HepG2 (cell line): ENCODE data around the gene CPXM1. TPM values are rescaled to one million over a fixed set of nuclear protein-coding genes. Genes with fewer than 3 reads are reported as not detected.

ENCODE experiments used
- ATF1 ChIP-seq: IDR thresholded peaks from 2 replicates; pipeline ENCODE4 v1.6.1; 2016; ENCODE audit warnings: mild to moderate bottlenecking, control low read depth
- BRD4 ChIP-seq: sonication (generic); formaldehyde crosslinking; IDR thresholded peaks from 2 replicates; pipeline ENCODE4 v1.4.0; 2020; ENCODE audit warnings: missing genetic modification reagents
- CHCHD3 ChIP-seq: sonication (generic); formaldehyde crosslinking; IDR thresholded peaks from 2 replicates; pipeline ENCODE4 v1.8.0; 2022; ENCODE audit warnings: mild to moderate bottlenecking, missing genetic modification reagents, moderate library complexity
- HNF1B ChIP-seq: sonication (generic); formaldehyde crosslinking; IDR thresholded peaks from 2 replicates; pipeline ENCODE4 v1.5.1; 2020; ENCODE audit warnings: mild to moderate bottlenecking, moderate library complexity, missing genetic modification reagents
- NPAS2 ChIP-seq: sonication (generic); formaldehyde crosslinking; IDR thresholded peaks from 2 replicates; pipeline ENCODE4 v1.8.0; 2022; ENCODE audit warnings: mild to moderate bottlenecking, missing genetic modification reagents, borderline replicate concordance
- NR2F6 ChIP-seq, 2 experiments: IDR thresholded peaks; 2 replicates each; pipeline ENCODE4 v1.6.1; 2016; ENCODE audit warnings: antibody characterized with exemption in 1 of 2, mild to moderate bottlenecking in 1 of 2
- REXO4 ChIP-seq: sonication (generic); formaldehyde crosslinking; IDR thresholded peaks from 2 replicates; pipeline ENCODE4 v1.8.0; 2022; ENCODE audit warnings: missing genetic modification reagents, mild to moderate bottlenecking, borderline replicate concordance
- SIN3B ChIP-seq: fragments of 150-350 bp; IDR thresholded peaks from 2 replicates; pipeline ENCODE4 v1.6.1; 2014; ENCODE audit warnings: low read length
- SOX5 ChIP-seq: IDR thresholded peaks from 2 replicates; pipeline ENCODE4 v1.6.1; 2016; ENCODE audit warnings: borderline replicate concordance
- TAF15 ChIP-seq: fragments of 200-400 bp; formaldehyde crosslinking; IDR thresholded peaks from one replicate; pipeline ENCODE4 v1.6.1; 2018; ENCODE audit warnings: mild to moderate bottlenecking, low read depth, low read length; ENCODE audit not compliant: poor library complexity, severe bottlenecking
- TRIM24 ChIP-seq: sonication (generic); formaldehyde crosslinking; IDR thresholded peaks from 2 replicates; pipeline ENCODE4 v1.8.0; 2022; ENCODE audit warnings: mild to moderate bottlenecking, missing genetic modification reagents
- ZBTB33 ChIP-seq: sonication (generic); formaldehyde crosslinking; IDR thresholded peaks from 2 replicates; pipeline ENCODE4 v1.4.0; 2020; ENCODE audit warnings: missing genetic modification reagents
- ZIK1 ChIP-seq: sonication (generic); formaldehyde crosslinking; IDR thresholded peaks from 2 replicates; pipeline ENCODE4 v1.5.0; 2020; ENCODE audit warnings: mild to moderate bottlenecking, low read depth, missing genetic modification reagents, borderline replicate concordance
- ZNF251 ChIP-seq: sonication (generic); formaldehyde crosslinking; IDR thresholded peaks from 2 replicates; pipeline ENCODE4 v1.9.0; 2021; ENCODE audit warnings: mild to moderate bottlenecking, missing genetic modification reagents
- ZNF296 ChIP-seq: sonication (generic); formaldehyde crosslinking; conservative IDR thresholded peaks from 2 replicates; pipeline ENCODE4 v1.5.0; 2020; ENCODE audit warnings: mild to moderate bottlenecking, missing genetic modification reagents
- ZNF343 ChIP-seq: sonication (generic); formaldehyde crosslinking; IDR thresholded peaks from 2 replicates; pipeline ENCODE4 v1.4.0; 2020; ENCODE audit warnings: mild to moderate bottlenecking, missing genetic modification reagents
- ZNF430 ChIP-seq: sonication (generic); formaldehyde crosslinking; IDR thresholded peaks from 2 replicates; pipeline ENCODE4 v1.9.0; 2021; ENCODE audit warnings: mild to moderate bottlenecking, missing genetic modification reagents
- ZNF674 ChIP-seq: sonication (generic); formaldehyde crosslinking; IDR thresholded peaks from 2 replicates; pipeline ENCODE4 v1.5.0; 2020; ENCODE audit warnings: low read depth, mild to moderate bottlenecking, missing genetic modification reagents
- ZNF816 ChIP-seq: sonication (generic); formaldehyde crosslinking; IDR thresholded peaks from 2 replicates; pipeline ENCODE4 v1.8.0; 2022; ENCODE audit warnings: missing genetic modification reagents, mild to moderate bottlenecking, borderline replicate concordance
- polyA plus RNA-seq, 8 experiments: library from polyadenylated mRNA; depleted of rRNA in 3 of 8; stranded (reverse) in 7 of 8; unstranded in 1 of 8; fragments of >200 nt; fragmentation: Illumina TruSeq in 4 of 8; extraction: Trizol in 4 of 8; gene quantifications; 2 replicates each; pipeline versions ENCODE4 v1.2.1 to v1.2.3, GENCODE V29; 2011 to 2016; ENCODE audit warnings: low read depth in 4 of 8, missing spikeins in 1 of 8, mixed read lengths in 1 of 8; ENCODE audit not compliant: insufficient read depth in 1 of 8
- total RNA-seq, 5 experiments: library from RNA; depleted of rRNA; stranded (reverse); fragments of >200 nt; fragmentation: Illumina TruSeq; extraction: Trizol; gene quantifications; 2 replicates each; pipeline ENCODE4 v1.2.3, GENCODE V29; 2016; ENCODE audit warnings: low read depth in 1 of 5
- TF ChIP-seq, protein P1 (sequence below): sonication (generic); formaldehyde crosslinking; IDR thresholded peaks from 2 replicates; pipeline ENCODE4 v1.4.0; 2020; ENCODE audit warnings: low read depth, missing genetic modification reagents
- TF ChIP-seq, protein P2 (sequence below): sonication (generic); formaldehyde crosslinking; IDR thresholded peaks from 2 replicates; pipeline ENCODE4 v1.4.0; 2020; ENCODE audit warnings: missing genetic modification reagents

The CPXM1 gene
- total and polyA plus RNA-seq, 2 of the 13 experiments (the other 11 are each of a cell fraction or from before 2014, with no cell fraction given): 0.07 TPM; not detected in 1

DNA sequence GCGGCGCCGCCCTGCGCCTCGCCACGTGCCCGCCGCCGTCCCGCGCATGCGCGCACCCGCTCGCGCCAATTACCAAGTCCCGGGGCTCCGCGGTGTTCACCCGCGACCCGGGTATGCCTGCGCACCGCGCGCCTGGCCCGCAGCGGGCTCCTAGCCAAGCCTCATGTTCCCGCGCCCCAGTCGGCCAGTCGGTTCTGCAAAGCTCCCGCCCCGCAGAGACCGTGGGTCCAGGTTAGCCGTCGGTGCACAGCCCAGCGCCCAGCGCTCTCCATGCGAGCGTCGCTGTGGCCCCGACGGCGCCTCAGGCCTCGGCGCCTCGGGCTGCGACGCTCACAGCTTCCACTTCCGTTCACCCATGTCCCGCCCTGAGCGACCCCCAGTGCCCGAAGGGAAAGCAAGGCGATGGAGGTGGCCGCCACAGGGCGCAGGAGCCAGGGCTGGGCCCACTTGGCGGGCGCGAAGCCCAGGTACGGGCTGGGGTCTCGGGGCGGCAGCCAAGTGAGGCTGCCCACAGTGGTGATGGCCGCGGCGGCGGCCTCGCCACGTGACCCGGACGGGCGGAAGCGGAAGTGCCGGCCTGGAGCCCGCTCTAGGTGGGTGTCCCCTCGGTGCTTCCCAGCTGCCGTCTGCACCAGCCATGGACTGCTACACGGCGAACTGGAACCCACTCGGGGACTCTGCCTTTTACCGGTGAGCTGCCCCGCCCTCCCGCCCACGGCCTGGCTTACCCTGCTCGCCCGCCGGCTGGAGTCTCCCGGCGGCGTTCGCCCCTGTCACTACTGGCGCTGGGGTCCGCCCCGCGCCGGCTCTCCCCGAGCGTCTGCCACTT is 39.9 kb upstream of the CPXM1 start, which contains the start of the genes PCED1A and VPS16 (continued):
- TF ChIP-seq ZBTB33 (CRISPR knock-in tag): peak; percentile 82
- no peak for TF ChIP-seq TRIM24 (CRISPR knock-in tag)
- TF ChIP-seq BRD4 (CRISPR knock-in tag): peak; percentile 100
- peak; percentile 98 for TF ChIP-seq ZIK1 (CRISPR knock-in tag)
- no peak for TF ChIP-seq ATF1 (CRISPR knock-in tag)
- TF ChIP-seq CHCHD3 (CRISPR knock-in tag): peak; percentile 97; the same call in 1 of the 2 replicates
- TF ChIP-seq ZNF343 (CRISPR knock-in tag): peak; percentile 98
- TF ChIP-seq NR2F6 (IDR thresholded peaks at IDR 0.05): no peak
- peak; percentile 31; the same call in 1 of the 2 replicates for TF ChIP-seq NR2F6 (CRISPR knock-in tag; IDR thresholded peaks at IDR 0.05)
- TF ChIP-seq, protein P1, sequence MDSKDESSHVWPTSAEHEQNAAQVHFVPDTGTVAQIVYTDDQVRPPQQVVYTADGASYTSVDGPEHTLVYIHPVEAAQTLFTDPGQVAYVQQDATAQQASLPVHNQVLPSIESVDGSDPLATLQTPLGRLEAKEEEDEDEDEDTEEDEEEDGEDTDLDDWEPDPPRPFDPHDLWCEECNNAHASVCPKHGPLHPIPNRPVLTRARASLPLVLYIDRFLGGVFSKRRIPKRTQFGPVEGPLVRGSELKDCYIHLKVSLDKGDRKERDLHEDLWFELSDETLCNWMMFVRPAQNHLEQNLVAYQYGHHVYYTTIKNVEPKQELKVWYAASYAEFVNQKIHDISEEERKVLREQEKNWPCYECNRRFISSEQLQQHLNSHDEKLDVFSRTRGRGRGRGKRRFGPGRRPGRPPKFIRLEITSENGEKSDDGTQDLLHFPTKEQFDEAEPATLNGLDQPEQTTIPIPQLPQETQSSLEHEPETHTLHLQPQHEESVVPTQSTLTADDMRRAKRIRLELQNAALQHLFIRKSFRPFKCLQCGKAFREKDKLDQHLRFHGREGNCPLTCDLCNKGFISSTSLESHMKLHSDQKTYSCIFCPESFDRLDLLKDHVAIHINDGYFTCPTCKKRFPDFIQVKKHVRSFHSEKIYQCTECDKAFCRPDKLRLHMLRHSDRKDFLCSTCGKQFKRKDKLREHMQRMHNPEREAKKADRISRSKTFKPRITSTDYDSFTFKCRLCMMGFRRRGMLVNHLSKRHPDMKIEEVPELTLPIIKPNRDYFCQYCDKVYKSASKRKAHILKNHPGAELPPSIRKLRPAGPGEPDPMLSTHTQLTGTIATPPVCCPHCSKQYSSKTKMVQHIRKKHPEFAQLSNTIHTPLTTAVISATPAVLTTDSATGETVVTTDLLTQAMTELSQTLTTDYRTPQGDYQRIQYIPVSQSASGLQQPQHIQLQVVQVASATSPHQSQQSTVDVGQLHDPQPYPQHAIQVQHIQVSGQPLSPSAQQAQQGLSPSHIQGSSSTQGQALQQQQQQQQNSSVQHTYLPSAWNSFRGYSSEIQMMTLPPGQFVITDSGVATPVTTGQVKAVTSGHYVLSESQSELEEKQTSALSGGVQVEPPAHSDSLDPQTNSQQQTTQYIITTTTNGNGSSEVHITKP (CRISPR knock-in tag): no peak; the same call in 1 of the 2 replicates
- peak; percentile 94 for TF ChIP-seq TAF15
- TF ChIP-seq ZNF251 (CRISPR knock-in tag): no peak; the same call in 1 of the 2 replicates
- no peak; the same call in 1 of the 2 replicates for TF ChIP-seq ZNF674
- TF ChIP-seq SOX5 (CRISPR knock-in tag): no peak
- peak; percentile 66; the same call in 1 of the 2 replicates for TF ChIP-seq ZNF816 (CRISPR knock-in tag)
- peak; percentile 34 for TF ChIP-seq ZNF296 (CRISPR knock-in tag)
- TF ChIP-seq, protein P2, sequence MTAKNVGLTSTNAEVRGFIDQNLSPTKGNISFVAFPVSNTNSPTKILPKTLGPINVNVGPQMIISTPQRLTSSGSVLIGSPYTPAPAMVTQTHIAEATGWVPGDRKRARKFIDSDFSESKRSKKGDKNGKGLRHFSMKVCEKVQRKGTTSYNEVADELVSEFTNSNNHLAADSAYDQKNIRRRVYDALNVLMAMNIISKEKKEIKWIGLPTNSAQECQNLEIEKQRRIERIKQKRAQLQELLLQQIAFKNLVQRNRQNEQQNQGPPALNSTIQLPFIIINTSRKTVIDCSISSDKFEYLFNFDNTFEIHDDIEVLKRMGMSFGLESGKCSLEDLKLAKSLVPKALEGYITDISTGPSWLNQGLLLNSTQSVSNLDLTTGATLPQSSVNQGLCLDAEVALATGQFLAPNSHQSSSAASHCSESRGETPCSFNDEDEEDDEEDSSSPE (CRISPR knock-in tag): peak; percentile 93
- TF ChIP-seq SIN3B: peak; percentile 46; the same call in 1 of the 2 replicates
- no peak for TF ChIP-seq NPAS2 (CRISPR knock-in tag)
- peak; percentile 98 for TF ChIP-seq ZNF430
- TF ChIP-seq REXO4 (CRISPR knock-in tag): 0 out of 2 replicates have a peak, but pooled peaks have one; percentile 22
- TF ChIP-seq HNF1B (CRISPR knock-in tag): peak; percentile 74
